Measurements from ENCODE around the gene NKPD1. TPM values are rescaled to one million over a fixed set of nuclear protein-coding genes. Genes with fewer than 3 reads are reported as not detected.

The NKPD1 gene
- total and polyA plus RNA-seq, 10 donors: 0.17 to 0.77 (median 0.21) TPM; not detected in 1

DNA sequence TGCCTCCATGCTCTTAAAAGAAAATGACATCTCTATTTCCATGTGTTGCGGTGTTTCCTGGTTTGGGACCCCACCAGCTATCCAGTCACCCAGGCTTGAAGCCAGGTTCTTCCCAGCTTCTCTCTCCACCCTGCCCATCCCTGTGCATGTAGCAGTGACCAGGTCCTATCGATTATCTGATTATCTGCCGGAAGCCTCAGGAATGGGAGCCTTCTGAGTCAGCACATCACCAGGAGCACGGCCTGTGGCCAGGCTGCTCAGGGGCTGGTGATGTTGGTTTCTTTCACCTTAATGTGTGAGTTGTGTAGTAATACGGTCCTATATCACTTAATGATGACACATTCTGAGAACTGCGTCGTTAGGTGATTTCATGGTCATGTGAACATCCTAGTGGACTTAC, 34.1 kb downstream of the NKPD1 start:
- Histone ChIP-seq H3K27ac (no peak overlapping the region), H3K9me3 (no peaks in the 10 kb centered on the region), H3K4me1 (peaks cover 3 to 33% (median 22%) of the 10 kb centered on the region in 6 donors), H3K4me3 (no peak overlapping the region), H3K27me3 (replicated peaks in 1 of 7) (no peaks in the 10 kb centered on the region), H3K36me3 (peaks cover 0 to 8% (median 0%) of the 10 kb centered on the region in 6 donors)
- no peak for DNase-seq
- no peak for TF ChIP-seq POLR2AphosphoS5 (IDR thresholded peaks at IDR 0.05)
- no peak for TF ChIP-seq POLR2A (IDR thresholded peaks at IDR 0.05)
- TF ChIP-seq, protein P1, sequence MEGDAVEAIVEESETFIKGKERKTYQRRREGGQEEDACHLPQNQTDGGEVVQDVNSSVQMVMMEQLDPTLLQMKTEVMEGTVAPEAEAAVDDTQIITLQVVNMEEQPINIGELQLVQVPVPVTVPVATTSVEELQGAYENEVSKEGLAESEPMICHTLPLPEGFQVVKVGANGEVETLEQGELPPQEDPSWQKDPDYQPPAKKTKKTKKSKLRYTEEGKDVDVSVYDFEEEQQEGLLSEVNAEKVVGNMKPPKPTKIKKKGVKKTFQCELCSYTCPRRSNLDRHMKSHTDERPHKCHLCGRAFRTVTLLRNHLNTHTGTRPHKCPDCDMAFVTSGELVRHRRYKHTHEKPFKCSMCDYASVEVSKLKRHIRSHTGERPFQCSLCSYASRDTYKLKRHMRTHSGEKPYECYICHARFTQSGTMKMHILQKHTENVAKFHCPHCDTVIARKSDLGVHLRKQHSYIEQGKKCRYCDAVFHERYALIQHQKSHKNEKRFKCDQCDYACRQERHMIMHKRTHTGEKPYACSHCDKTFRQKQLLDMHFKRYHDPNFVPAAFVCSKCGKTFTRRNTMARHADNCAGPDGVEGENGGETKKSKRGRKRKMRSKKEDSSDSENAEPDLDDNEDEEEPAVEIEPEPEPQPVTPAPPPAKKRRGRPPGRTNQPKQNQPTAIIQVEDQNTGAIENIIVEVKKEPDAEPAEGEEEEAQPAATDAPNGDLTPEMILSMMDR (IDR thresholded peaks at IDR 0.05 in 8 of 11, conservative IDR thresholded peaks at IDR 0.05 in 3 of 11): no peak
- intact Hi-C loops (cut with DNase I; ENCODE audit: low total_unique reads): no loop called here
- 88 to 97% (median 89%) methylated on average over 7 of the region's 7 CpGs for WGBS, 5 donors

DNA sequence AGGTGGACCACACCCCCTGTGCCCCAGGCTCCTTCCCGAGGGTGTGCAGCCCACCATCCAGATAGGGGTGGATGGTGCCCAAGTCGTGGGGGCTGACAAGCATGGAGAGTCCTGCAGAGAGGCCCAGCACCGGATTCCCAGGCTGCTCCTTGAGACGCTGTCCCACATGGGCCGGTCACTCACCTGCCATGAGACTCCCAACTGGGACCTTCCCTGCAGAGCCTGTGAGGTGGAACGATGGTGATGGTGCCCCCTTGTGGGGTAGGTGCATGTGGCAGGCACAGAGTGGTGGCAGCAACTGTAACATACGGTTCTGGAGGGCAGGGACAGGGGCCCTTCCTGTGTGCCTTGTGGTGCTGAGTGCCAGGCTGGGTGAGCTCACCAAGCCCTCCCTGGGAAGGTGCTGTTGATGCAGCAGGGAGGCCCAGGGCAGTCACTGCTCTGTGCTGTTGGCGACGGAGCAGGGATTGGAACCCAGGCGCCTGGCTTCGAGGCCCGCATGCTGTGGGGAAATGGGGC, 34.7 kb downstream of the NKPD1 start:
- Histone ChIP-seq H3K27ac (no peak overlapping the region), H3K36me3 (peaks cover 0 to 8% (median 0%) of the 10 kb centered on the region in 6 donors), H3K4me3 (no peak overlapping the region), H3K9me3 (no peaks in the 10 kb centered on the region), H3K27me3 (replicated peaks in 1 of 7) (no peaks in the 10 kb centered on the region), H3K4me1 (peaks cover 6 to 34% (median 28%) of the 10 kb centered on the region in 6 donors)
- intact Hi-C loops (cut with DNase I; ENCODE audit: low total_unique reads): no loop called here
- TF ChIP-seq, protein P1 (IDR thresholded peaks at IDR 0.05 in 8 of 11, conservative IDR thresholded peaks at IDR 0.05 in 3 of 11): peak; percentile 68 to 87 (median 75)
- TF ChIP-seq POLR2A (IDR thresholded peaks at IDR 0.05): no peak
- peak; percentile 30 to 42 (median 35) for TF ChIP-seq POLR2AphosphoS5 (IDR thresholded peaks at IDR 0.05)
- peak; percentile 83 for DNase-seq
- WGBS, 5 donors: 55 to 100% (median 61%) methylated on average over 2 to 12 of the region's 12 CpGs

DNA sequence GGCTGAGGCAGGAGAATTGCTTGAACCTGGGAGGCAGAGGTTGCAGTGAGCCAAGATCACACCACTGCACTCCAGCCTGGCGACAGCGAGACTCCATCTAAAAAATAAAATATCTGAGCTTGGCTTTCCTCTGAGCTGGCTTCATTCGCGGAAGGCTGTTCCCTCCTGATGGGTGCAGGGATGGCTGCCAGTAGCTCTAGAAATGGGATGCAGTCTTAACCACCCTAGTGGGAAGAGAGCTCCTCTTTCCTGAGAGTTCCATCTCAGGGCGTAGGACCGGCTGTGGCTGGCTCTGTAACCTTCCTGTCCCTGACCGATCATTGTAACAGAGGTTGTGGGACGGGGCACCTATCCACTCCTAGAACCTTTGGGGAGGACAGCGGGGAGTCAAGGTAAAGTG, 35.4 kb downstream of the NKPD1 start:
- whole genome bisulfite sequencing, 5 donors: 84 to 94% (median 90%) methylated on average over 9 of the region's 9 CpGs
- no peak for DNase-seq
- H3K36me3 ChIP-seq: peaks cover 0 to 8% (median 0%) of the 10 kb centered on the region in 6 donors
- no peak overlapping the region for H3K4me3 ChIP-seq
- no peaks in the 10 kb centered on the region for H3K27me3 ChIP-seq (replicated peaks in 1 of 7)
- H3K9me3 ChIP-seq: no peaks in the 10 kb centered on the region
- intact Hi-C loops (cut with DNase I; ENCODE audit: low total_unique reads): no loop called here
- TF ChIP-seq, protein P1 (IDR thresholded peaks at IDR 0.05 in 8 of 11, conservative IDR thresholded peaks at IDR 0.05 in 3 of 11): no peak
- TF ChIP-seq POLR2A (IDR thresholded peaks at IDR 0.05): no peak
- TF ChIP-seq POLR2AphosphoS5 (IDR thresholded peaks at IDR 0.05): no peak
- peaks cover 7 to 39% (median 31%) of the 10 kb centered on the region in 6 donors for H3K4me1 ChIP-seq
- no peak overlapping the region for H3K27ac ChIP-seq

DNA sequence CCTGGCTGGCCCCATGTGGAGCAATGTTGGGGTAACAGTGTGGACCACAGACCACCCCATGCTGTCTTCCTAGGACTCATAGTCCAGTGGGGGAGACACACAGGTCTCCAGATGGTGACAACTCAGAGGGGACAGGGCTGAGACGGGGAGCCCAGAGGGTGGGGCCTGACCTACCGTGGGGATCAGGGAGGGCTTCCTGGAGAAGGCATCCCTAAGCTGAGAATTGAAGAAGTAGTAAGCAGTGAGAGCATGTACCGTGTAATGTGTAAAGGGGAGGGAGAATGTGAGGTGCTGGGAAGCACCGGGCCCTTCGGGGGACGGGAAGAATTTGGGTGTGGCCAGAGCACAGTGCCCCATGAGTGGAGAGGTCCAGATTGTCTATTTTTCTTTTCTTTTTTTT, 36.8 kb downstream of the NKPD1 start:
- no peak overlapping the region for H3K4me3 ChIP-seq
- no peak overlapping the region for H3K27ac ChIP-seq
- H3K36me3 ChIP-seq: peaks cover 0 to 8% (median 0%) of the 10 kb centered on the region in 6 donors
- no peaks in the 10 kb centered on the region for H3K27me3 ChIP-seq (replicated peaks in 1 of 7)
- H3K9me3 ChIP-seq: no peaks in the 10 kb centered on the region
- intact Hi-C loops (cut with DNase I; ENCODE audit: low total_unique reads): no loop called here
- WGBS, 5 donors: 87 to 96% (median 90%) methylated on average over 6 of the region's 6 CpGs
- peaks cover 8 to 51% (median 39%) of the 10 kb centered on the region in 6 donors for H3K4me1 ChIP-seq
- no peak for TF ChIP-seq POLR2A (IDR thresholded peaks at IDR 0.05)
- TF ChIP-seq, protein P1 (IDR thresholded peaks at IDR 0.05 in 8 of 11, conservative IDR thresholded peaks at IDR 0.05 in 3 of 11): no peak
- no peak for TF ChIP-seq POLR2AphosphoS5 (IDR thresholded peaks at IDR 0.05)
- no peak for DNase-seq

Data from spleen (tissue), 11 donors.